GM23248 (cell line): ENCODE measurements around the gene NCOA1. TPM values are rescaled to one million over a fixed set of nuclear protein-coding genes. Genes with fewer than 3 reads are reported as not detected.
A peak's percentile ranks its signal among the peaks of the same experiment; 100 is the strongest.

Experiments used
- DNase-seq: peaks from one replicate; pipeline ENCODE4 v3.0.0-alpha.2; 2015
- H2AFZ ChIP-seq: fragments of 200-600 bp; sonication (generic); 2 replicates; pipeline ENCODE4 v1.6.1; 2016; ENCODE audit warnings: antibody characterized with exemption
- H3F3A ChIP-seq: fragments of 200-600 bp; sonication (generic); 2 replicates; pipeline ENCODE4 v1.6.1; 2016; ENCODE audit warnings: mild to moderate bottlenecking, antibody characterized with exemption, mixed run types; ENCODE audit not compliant: insufficient read depth
- H3K27ac ChIP-seq: fragments of 200-600 bp; sonication (generic); 2 replicates; pipeline ENCODE4 v1.5.1; 2016; ENCODE audit warnings: mild to moderate bottlenecking
- H3K27me3 ChIP-seq: fragments of 200-600 bp; sonication (generic); replicated peaks from 2 replicates; pipeline ENCODE4 v1.6.1; 2016; ENCODE audit warnings: mild to moderate bottlenecking; ENCODE audit not compliant: insufficient read depth
- H3K36me3 ChIP-seq: fragments of 200-600 bp; sonication (generic); 2 replicates; pipeline ENCODE4 v1.6.1; 2016; ENCODE audit warnings: low read depth, mild to moderate bottlenecking
- H3K4me1 ChIP-seq: fragments of 200-600 bp; sonication (generic); 2 replicates; pipeline ENCODE4 v1.6.1; 2016; ENCODE audit warnings: mild to moderate bottlenecking; ENCODE audit not compliant: insufficient read depth
- H3K4me2 ChIP-seq: fragments of 200-600 bp; sonication (generic); one replicate; pipeline ENCODE4 v1.6.1; 2016; ENCODE audit warnings: mild to moderate bottlenecking; ENCODE audit not compliant: unreplicated experiment
- H3K4me3 ChIP-seq: fragments of 200-600 bp; sonication (generic); 2 replicates; pipeline ENCODE4 v1.5.1; 2016; ENCODE audit warnings: mild to moderate bottlenecking
- H3K79me2 ChIP-seq: fragments of 200-600 bp; sonication (generic); 2 replicates; pipeline ENCODE4 v1.6.1; 2016; ENCODE audit warnings: mild to moderate bottlenecking; ENCODE audit not compliant: insufficient read depth
- H3K9ac ChIP-seq: fragments of 200-600 bp; sonication (generic); 2 replicates; pipeline ENCODE4 v1.6.1; 2016; ENCODE audit warnings: mild to moderate bottlenecking
- H3K9me2 ChIP-seq: fragments of 200-600 bp; sonication (generic); 2 replicates; pipeline ENCODE4 v1.6.1; 2016; ENCODE audit warnings: mixed run types, mild to moderate bottlenecking, moderate library complexity; ENCODE audit not compliant: insufficient read depth
- H3K9me3 ChIP-seq: fragments of 200-600 bp; sonication (generic); one replicate; pipeline ENCODE4 v1.6.1; 2017; ENCODE audit warnings: low read depth
- H4K20me1 ChIP-seq: fragments of 200-600 bp; sonication (generic); 2 replicates; pipeline ENCODE4 v1.6.0; 2016; ENCODE audit not compliant: insufficient read depth
- EZH2 ChIP-seq: fragments of 200-600 bp; sonication (generic); IDR thresholded peaks from 2 replicates; pipeline ENCODE4 v1.6.1; 2018; ENCODE audit warnings: antibody characterized with exemption, mild to moderate bottlenecking; ENCODE audit not compliant: insufficient read depth, poor library complexity, severe bottlenecking
- EZH2phosphoT487 ChIP-seq: fragments of 200-600 bp; sonication (generic); IDR thresholded peaks from 2 replicates; pipeline ENCODE4 v1.6.1; 2018; ENCODE audit warnings: antibody characterized with exemption, moderate library complexity, mild to moderate bottlenecking, low read depth; ENCODE audit not compliant: insufficient read depth
- WGBS, 2 experiments: methylation state at CpG; one replicate each; pipeline ENCODE4 v1.1.6; 2015 to 2017; ENCODE audit warnings: low lambda C conversion rate in 2 of 2, low coverage in 1 of 2; ENCODE audit errors: missing lambda C conversion rate in 2 of 2; 5-methylcytosine and 5-hydroxymethylcytosine counted together
- in situ Hi-C: fragments of 300-500 bp; cut with MboI; formaldehyde crosslinking; loops from 2 replicates; pipeline ENCODE4 v1.15.0; 2020
- polyA plus RNA-seq: library from polyadenylated mRNA; unstranded; fragments of >200 nt; fragmentation: Nextera tagmentation; extraction: Ambion mirVana; gene quantifications from 2 replicates; pipeline ENCODE4 v1.2.1, GENCODE V29; 2016
- total RNA-seq: library from RNA; depleted of rRNA; stranded (reverse); fragments of >200 nt; shearing (Covaris generic); gene quantifications from 2 replicates; pipeline ENCODE4 v1.2.3, GENCODE V29; 2014

Gene NCOA1
- total and polyA plus RNA-seq, 2 experiments from 2014 or later, result 2.6 to 8.0 TPM

GRCh38 chr2:24492421-24493279 is 1.6 kb downstream of the NCOA1 start:
- 15 to 20% methylated on average over 16 of the region's 16 CpGs for WGBS, 2 experiments

GRCh38 chr2:24493713-24494112 is 2.7 kb downstream of the NCOA1 start:
- TF ChIP-seq EZH2phosphoT487, result no peak
- peaks cover 19% of the 10 kb centered on the region; the same call in 1 of the 2 replicates for H3F3A ChIP-seq
- no peaks in the 10 kb centered on the region for H3K9me3 ChIP-seq
- no peaks in the 10 kb centered on the region for H3K27me3 ChIP-seq
- H3K4me2 ChIP-seq, result peak overlapping the region; percentile 93
- H3K36me3 ChIP-seq, result no peaks in the 10 kb centered on the region
- 53 to 55% methylated on average over 1 of the region's 1 CpG for WGBS, 2 experiments
- H3K79me2 ChIP-seq, result peaks cover 63% of the 10 kb centered on the region
- H3K4me1 ChIP-seq, result peaks cover 25% of the 10 kb centered on the region
- no peak overlapping the region for H2AFZ ChIP-seq
- in situ Hi-C loops, result no loop called here
- no peak overlapping the region for H3K27ac ChIP-seq
- DNase-seq, result peak; percentile 23
- H3K9me2 ChIP-seq, result no peaks in the 10 kb centered on the region
- H4K20me1 ChIP-seq, result no peaks in the 10 kb centered on the region
- 0 out of 2 replicates have a peak overlapping the region, but pooled peaks have one; percentile 87 for H3K4me3 ChIP-seq
- H3K9ac ChIP-seq, result peak overlapping the region; percentile 80; the same call in 1 of the 2 replicates

More at GRCh38 chr2:24492421-24493279, 1.6 kb downstream of the NCOA1 start:
- no peak overlapping the region for H3K27ac ChIP-seq
- H3K79me2 ChIP-seq, result peaks cover 53% of the 10 kb centered on the region
- peaks cover 25% of the 10 kb centered on the region for H3K4me1 ChIP-seq
- H4K20me1 ChIP-seq, result no peaks in the 10 kb centered on the region
- H3F3A ChIP-seq, result peaks cover 19% of the 10 kb centered on the region; the same call in 1 of the 2 replicates
- H3K4me2 ChIP-seq, result peak overlapping the region; percentile 93
- peak overlapping the region; percentile 86 for H2AFZ ChIP-seq
- peak overlapping the region; percentile 80 for H3K9ac ChIP-seq
- no peaks in the 10 kb centered on the region for H3K27me3 ChIP-seq
- no peaks in the 10 kb centered on the region for H3K9me3 ChIP-seq
- TF ChIP-seq EZH2phosphoT487 (no peak), EZH2 (no peak)
- no peaks in the 10 kb centered on the region for H3K9me2 ChIP-seq
- H3K4me3 ChIP-seq, result peak overlapping the region; percentile 87
- in situ Hi-C loops, result no loop called here
- peak; percentile 42 for DNase-seq
- H3K36me3 ChIP-seq, result no peaks in the 10 kb centered on the region

GRCh38 chr2:24494410-24494809 is 3.4 kb downstream of the NCOA1 start:
- in situ Hi-C loops, result no loop called here
- peaks cover 17% of the 10 kb centered on the region; the same call in 1 of the 2 replicates for H3F3A ChIP-seq
- H3K4me1 ChIP-seq, result peaks cover 25% of the 10 kb centered on the region
- no peaks in the 10 kb centered on the region for H3K36me3 ChIP-seq
- H3K9me3 ChIP-seq, result no peaks in the 10 kb centered on the region
- peaks cover 69% of the 10 kb centered on the region for H3K79me2 ChIP-seq
- no peak overlapping the region for H3K9ac ChIP-seq
- TF ChIP-seq EZH2 (no peak), EZH2phosphoT487 (no peak)
- no peaks in the 10 kb centered on the region for H4K20me1 ChIP-seq
- H3K4me2 ChIP-seq, result no peak overlapping the region
- H3K27me3 ChIP-seq, result no peaks in the 10 kb centered on the region
- WGBS, 2 experiments, result 89 to 94% methylated on average over 7 of the region's 7 CpGs
- H3K9me2 ChIP-seq, result no peaks in the 10 kb centered on the region
- no peak overlapping the region for H3K27ac ChIP-seq
- no peak overlapping the region for H3K4me3 ChIP-seq
- no peak for DNase-seq
- H2AFZ ChIP-seq, result no peak overlapping the region

- no peak overlapping the region for H3K27ac ChIP-seq
- no peak for TF ChIP-seq EZH2phosphoT487
- no peak for TF ChIP-seq EZH2
- no peak overlapping the region for H3K4me3 ChIP-seq
- H2AFZ ChIP-seq, result no peak overlapping the region
- no peak overlapping the region for H3K4me2 ChIP-seq
- peaks cover 8% of the 10 kb centered on the region; the same call in 1 of the 2 replicates for H3F3A ChIP-seq
- peaks cover 17% of the 10 kb centered on the region for H3K4me1 ChIP-seq
- no peak for DNase-seq
- H4K20me1 ChIP-seq, result no peaks in the 10 kb centered on the region
- H3K79me2 ChIP-seq, result peaks cover 79% of the 10 kb centered on the region
- no peaks in the 10 kb centered on the region for H3K36me3 ChIP-seq
- 94 to 97% methylated on average over 4 of the region's 4 CpGs for WGBS, 2 experiments
- no peaks in the 10 kb centered on the region for H3K9me3 ChIP-seq
- H3K9me2 ChIP-seq, result no peaks in the 10 kb centered on the region
- H3K9ac ChIP-seq, result no peak overlapping the region
- in situ Hi-C loops, result no loop called here
- no peaks in the 10 kb centered on the region for H3K27me3 ChIP-seq
Observed at GRCh38 chr2:24495451-24495850, 4.4 kb downstream of the NCOA1 start.
